Endodermal cell (in vitro differentiated cells): ENCODE results near the gene C16orf46. TPM values are rescaled to one million over a fixed set of nuclear protein-coding genes. Genes with fewer than 3 reads are reported as not detected.

Source experiments
- DNase-seq: peaks from one replicate; pipeline ENCODE4 v3.0.0-alpha.2; 2017
- H3K27ac ChIP-seq: 2 replicates; pipeline ENCODE4 v1.5.1; 2013; ENCODE audit warnings: mild to moderate bottlenecking, low read depth, low read length, moderate library complexity
- H3K27me3 ChIP-seq: 2 replicates; pipeline ENCODE4 v1.6.1; 2013; ENCODE audit warnings: mild to moderate bottlenecking, low read length, moderate library complexity; ENCODE audit not compliant: insufficient read depth, control insufficient read depth, poor library complexity, severe bottlenecking
- H3K36me3 ChIP-seq: 2 replicates; pipeline ENCODE4 v1.7.0; 2013; ENCODE audit warnings: mild to moderate bottlenecking, low read length, moderate library complexity; ENCODE audit not compliant: control insufficient read depth, insufficient read depth
- H3K4me1 ChIP-seq: one replicate; pipeline ENCODE4 v1.7.0; 2013; ENCODE audit warnings: low read length; ENCODE audit not compliant: control insufficient read depth, insufficient read depth
- H3K4me3 ChIP-seq: 2 replicates; pipeline ENCODE4 v1.5.1; 2013; ENCODE audit warnings: mild to moderate bottlenecking, low read length, moderate library complexity
- H3K9ac ChIP-seq: 2 replicates; pipeline ENCODE4 v1.6.1; 2013; ENCODE audit warnings: mild to moderate bottlenecking, low read length, moderate library complexity; ENCODE audit not compliant: poor library complexity, severe bottlenecking; ENCODE audit errors: extremely low read depth
- H3K9me3 ChIP-seq: 2 replicates; pipeline ENCODE4 v1.6.1; 2013; ENCODE audit warnings: mild to moderate bottlenecking, low read length, moderate library complexity; ENCODE audit not compliant: control insufficient read depth
- H3K27ac Mint-ChIP-seq: 2 replicates; pipeline ENCODE4 v1.8.0; 2020; ENCODE audit warnings: mixed read lengths
- H3K27me3 Mint-ChIP-seq: 2 replicates; pipeline ENCODE4 v1.8.0; 2021; ENCODE audit warnings: mild to moderate bottlenecking, mixed read lengths; ENCODE audit not compliant: insufficient read depth
- H3K36me3 Mint-ChIP-seq: 2 replicates; pipeline ENCODE4 v1.8.0; 2020; ENCODE audit warnings: low read depth, mixed read lengths
- H3K4me1 Mint-ChIP-seq: 2 replicates; pipeline ENCODE4 v1.8.0; 2020; ENCODE audit warnings: mixed read lengths
- H3K4me3 Mint-ChIP-seq: 2 replicates; pipeline ENCODE4 v1.8.0; 2020; ENCODE audit warnings: mild to moderate bottlenecking, moderate library complexity, mixed read lengths
- H3K9me3 Mint-ChIP-seq: 2 replicates; pipeline ENCODE4 v1.8.0; 2020; ENCODE audit warnings: mild to moderate bottlenecking, mixed read lengths
- CTCF ChIP-seq: fragments of 200-600 bp; sonication (generic); conservative IDR thresholded peaks from 2 replicates; pipeline ENCODE4 v1.5.0; 2021; ENCODE audit warnings: antibody characterized with exemption, mild to moderate bottlenecking
- WGBS, 2 experiments: methylation state at CpG; one replicate each; pipeline versions ENCODE4 v1.1.5 to v1.1.7; 2013; ENCODE audit warnings: missing lambda C conversion rate in 2 of 2, mixed read lengths in 1 of 2; ENCODE audit not compliant: insufficient coverage in 1 of 2, insufficient read length in 1 of 2; 5-methylcytosine and 5-hydroxymethylcytosine counted together
- total RNA-seq, 2 donors: library from RNA; stranded (reverse); fragmentation: NEBNext Ultra II Directional in 1 of 2; extraction: Animal tissue kit (Norgen Biotek cat#: 25700) in 1 of 2; gene quantifications; 2 replicates in 1 of 2; 3 replicates in 1 of 2; pipeline ENCODE4 v1.2.1, GENCODE V29; 2021

Gene C16orf46
- total RNA-seq, 2 donors from 2014 or later = 2.9 to 3.9 TPM

DNA sequence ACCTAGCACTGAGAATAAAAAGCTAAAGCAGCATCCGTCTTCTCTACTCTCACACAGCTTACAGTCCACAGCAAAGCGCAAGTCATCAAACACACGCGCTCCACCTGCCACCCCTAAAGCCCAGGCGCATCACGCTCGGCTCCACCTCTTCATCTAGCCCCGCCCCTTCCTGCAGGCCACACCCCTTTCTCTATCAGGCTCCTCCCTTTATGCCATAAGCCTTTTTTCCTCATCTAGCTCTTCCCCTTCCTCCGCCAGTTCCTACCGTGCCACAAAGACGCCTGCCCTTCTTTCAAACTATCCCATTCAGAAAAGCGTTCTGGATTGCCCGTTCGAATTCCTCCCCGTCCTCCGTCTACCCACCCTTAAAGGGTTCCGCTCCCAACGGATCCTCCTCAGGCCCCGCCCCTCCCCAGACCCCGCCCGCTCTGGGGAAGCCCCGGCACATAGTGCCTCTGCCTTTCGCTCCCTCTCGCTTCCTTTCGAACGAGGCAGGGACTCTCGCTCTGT lies 417 bp downstream of the C16orf46 start:
- Histone ChIP-seq H3K27ac (peak overlapping the region; percentile 94), H3K27me3 (no peaks in the 10 kb centered on the region), H3K4me3 (peak overlapping the region; percentile 80), H3K4me1 (peaks cover 7% of the 10 kb centered on the region), H3K9me3 (no peaks in the 10 kb centered on the region), H3K36me3 (peaks cover 20% of the 10 kb centered on the region), H3K9ac (peak overlapping the region; percentile 75)
- Mint-ChIP-seq H3K27me3 (no peaks in the 10 kb centered on the region), H3K27ac (no peak overlapping the region), H3K36me3 (peaks cover 22% of the 10 kb centered on the region), H3K9me3 (no peaks in the 10 kb centered on the region), H3K4me3 (no peak overlapping the region), H3K4me1 (peaks cover 18% of the 10 kb centered on the region)
- TF ChIP-seq CTCF = no peak
- 1 to 6% methylated on average over 13 to 27 of the region's 27 CpGs for WGBS, 2 experiments
- peak; percentile 95 for DNase-seq

- WGBS, 2 experiments = 69% methylated on average over 5 of the region's 5 CpGs
- no peak overlapping the region for H3K4me3 ChIP-seq
- H3K36me3 ChIP-seq = peaks cover 13% of the 10 kb centered on the region
- peaks cover 7% of the 10 kb centered on the region for H3K4me1 ChIP-seq
- H3K4me1 Mint-ChIP-seq = peaks cover 13% of the 10 kb centered on the region
- H3K36me3 Mint-ChIP-seq = peaks cover 19% of the 10 kb centered on the region
- no peak overlapping the region for H3K27ac ChIP-seq
- TF ChIP-seq CTCF = no peak
- no peak overlapping the region for H3K9ac ChIP-seq
- no peak for DNase-seq
- no peak overlapping the region for H3K4me3 Mint-ChIP-seq
- no peak overlapping the region for H3K27ac Mint-ChIP-seq
- H3K27me3 ChIP-seq = no peaks in the 10 kb centered on the region
- no peaks in the 10 kb centered on the region for H3K9me3 Mint-ChIP-seq
- no peaks in the 10 kb centered on the region for H3K9me3 ChIP-seq
- H3K27me3 Mint-ChIP-seq = no peaks in the 10 kb centered on the region
Observed at GRCh38 chr16:81073560-81074330, 3.3 kb downstream of the C16orf46 start.

- H3K27me3 Mint-ChIP-seq = no peaks in the 10 kb centered on the region
- Histone ChIP-seq H3K27ac (no peak overlapping the region), H3K9ac (no peak overlapping the region), H3K4me3 (no peak overlapping the region), H3K4me1 (peaks cover 7% of the 10 kb centered on the region), H3K9me3 (no peaks in the 10 kb centered on the region), H3K27me3 (no peaks in the 10 kb centered on the region), H3K36me3 (peaks cover 13% of the 10 kb centered on the region)
- no peak overlapping the region for H3K27ac Mint-ChIP-seq
- peaks cover 5% of the 10 kb centered on the region for H3K4me1 Mint-ChIP-seq
- 95 to 100% methylated on average over 3 to 4 of the region's 4 CpGs for WGBS, 2 experiments
- no peak for TF ChIP-seq CTCF
- H3K4me3 Mint-ChIP-seq = no peak overlapping the region
- no peaks in the 10 kb centered on the region for H3K9me3 Mint-ChIP-seq
- H3K36me3 Mint-ChIP-seq = peaks cover 16% of the 10 kb centered on the region
- no peak for DNase-seq
Observed at GRCh38 chr16:81071805-81072204, 5.2 kb downstream of the C16orf46 start.
